ENCODE measurements around the gene ULK2.

ULK2 gene

DNA sequence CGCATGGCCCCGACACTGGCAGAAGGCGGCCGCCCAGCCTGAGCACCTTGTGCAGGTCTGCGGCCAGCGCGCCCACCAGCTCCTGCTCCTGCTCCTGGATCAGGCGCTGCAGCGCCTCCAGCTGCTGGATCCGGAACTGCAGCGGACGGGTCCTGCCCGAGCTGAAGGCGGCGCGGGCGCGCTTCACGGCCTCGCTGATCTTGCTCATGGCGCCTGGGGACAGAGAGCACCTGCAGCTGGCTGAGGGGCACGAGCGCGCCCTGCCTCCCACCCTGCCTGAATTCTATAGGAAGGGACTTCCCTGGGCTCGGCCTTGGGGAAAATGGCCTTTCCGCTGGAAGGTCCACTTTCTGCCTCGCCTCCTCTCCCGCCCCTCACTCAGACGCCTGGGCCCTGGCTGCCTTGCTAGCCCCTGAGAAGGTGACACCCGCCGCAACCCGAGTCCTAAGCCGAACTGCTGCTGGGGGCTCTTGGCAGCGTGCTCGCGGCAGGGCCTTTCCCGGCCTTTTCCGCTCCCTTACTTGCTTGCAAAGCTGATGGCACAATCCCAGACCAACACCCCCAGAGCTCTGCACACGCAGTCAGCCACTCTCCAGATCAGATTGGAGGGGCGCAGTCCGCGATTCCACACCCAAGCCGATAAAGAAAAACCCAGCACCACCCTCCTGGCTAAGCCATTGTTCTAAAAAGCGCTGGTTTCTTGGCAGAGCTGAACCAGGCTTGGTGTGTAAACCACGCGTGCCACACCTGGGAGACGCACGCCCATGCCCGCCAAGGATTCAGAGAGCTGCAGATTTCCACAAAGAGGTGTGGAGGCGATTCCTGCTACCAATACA, 122.6 kb downstream of the ULK2 start:
- DNase-seq, result peak; percentile 76 to 84

DNA sequence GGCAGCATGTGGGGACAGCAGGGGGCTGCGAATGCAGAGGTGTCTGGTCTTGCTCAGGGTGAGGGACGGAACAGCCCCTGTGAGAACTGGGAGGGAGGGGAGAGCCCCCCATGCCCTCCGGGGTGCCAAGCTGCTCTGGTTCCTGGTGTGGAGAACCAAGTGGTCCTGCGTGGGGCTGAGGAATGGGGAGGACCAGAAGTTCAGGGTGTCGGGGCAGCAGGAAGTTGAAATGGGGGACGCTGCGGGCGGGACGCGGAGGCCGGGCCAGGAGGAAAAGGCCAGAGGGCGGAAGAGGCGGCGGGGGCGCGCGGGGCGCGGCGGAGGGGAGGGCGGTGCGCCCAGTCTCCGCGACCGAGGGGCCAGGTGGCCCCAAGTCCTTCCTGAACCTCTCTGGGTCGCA, 123.2 kb downstream of the ULK2 start:
- peak in 1 of 2 experiments; percentile 12 for DNase-seq

DNA sequence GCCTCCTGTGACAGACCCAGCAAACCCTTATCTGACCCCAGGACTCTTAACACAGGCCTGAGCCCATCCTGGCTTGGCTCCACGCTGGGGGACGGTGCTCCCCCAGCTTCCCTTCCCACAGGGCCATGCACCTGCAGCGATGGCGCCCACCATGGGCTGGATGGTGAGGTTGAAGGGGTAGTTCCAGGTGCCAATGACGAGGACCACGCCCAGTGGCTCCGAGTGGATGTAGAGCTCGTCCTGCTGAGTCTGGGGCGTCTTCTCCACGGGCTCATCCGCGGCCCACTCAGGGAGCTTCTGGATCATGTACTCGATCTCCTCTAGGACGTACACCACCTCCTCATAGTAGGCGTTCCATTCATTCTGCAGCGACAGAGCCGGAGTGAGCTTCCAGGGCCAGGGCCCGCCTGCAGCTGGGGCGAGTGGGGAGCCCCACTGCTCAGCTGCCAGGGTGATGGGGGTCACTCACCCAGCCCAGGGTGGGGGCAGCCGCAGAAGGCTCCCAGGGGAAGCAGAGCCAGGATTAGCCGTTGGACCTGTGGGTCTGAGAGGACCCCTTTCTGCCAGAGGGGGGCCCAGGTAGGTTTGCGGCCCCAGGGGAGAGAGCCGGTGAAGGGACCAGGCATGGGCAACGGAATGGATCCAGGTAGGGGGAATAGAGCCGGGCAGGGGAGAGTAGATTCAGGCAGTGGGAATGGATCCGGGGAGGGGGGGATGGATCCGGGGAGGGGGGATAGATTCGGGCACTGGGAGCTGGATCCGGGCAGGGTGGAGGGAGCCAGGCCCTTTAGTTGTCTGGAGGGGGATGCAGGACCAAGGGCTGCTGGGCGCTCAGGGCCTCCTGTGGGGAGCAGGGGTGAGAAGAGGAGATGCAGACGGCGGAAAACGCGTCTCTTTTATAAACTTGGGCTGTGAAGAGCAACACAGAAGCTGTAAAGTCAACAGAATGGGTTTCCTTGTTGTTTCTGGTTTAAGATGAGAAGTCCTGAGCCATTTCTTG, 124.3 kb downstream of the ULK2 start:
- DNase-seq, result no peak

DNA sequence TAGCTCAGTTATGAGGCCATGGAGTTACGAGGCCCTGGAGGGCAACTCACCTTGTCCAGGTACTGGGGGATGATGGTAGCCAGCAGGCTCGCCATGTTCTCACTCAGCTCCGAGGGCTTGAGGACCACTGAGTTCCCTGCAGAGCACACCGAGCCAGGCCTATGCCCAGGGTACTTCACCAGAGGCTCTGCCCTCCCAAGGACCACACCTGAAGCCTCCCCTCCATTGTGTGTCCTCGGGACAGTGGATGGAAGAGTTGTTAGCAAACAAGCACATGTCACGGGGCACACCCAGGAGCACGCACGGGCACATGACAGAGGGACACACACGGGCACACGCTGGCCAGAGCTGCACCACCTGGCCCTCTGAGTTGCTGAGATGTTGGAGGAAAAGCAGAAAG, 125.2 kb downstream of the ULK2 start:
- DNase-seq, result no peak

DNA sequence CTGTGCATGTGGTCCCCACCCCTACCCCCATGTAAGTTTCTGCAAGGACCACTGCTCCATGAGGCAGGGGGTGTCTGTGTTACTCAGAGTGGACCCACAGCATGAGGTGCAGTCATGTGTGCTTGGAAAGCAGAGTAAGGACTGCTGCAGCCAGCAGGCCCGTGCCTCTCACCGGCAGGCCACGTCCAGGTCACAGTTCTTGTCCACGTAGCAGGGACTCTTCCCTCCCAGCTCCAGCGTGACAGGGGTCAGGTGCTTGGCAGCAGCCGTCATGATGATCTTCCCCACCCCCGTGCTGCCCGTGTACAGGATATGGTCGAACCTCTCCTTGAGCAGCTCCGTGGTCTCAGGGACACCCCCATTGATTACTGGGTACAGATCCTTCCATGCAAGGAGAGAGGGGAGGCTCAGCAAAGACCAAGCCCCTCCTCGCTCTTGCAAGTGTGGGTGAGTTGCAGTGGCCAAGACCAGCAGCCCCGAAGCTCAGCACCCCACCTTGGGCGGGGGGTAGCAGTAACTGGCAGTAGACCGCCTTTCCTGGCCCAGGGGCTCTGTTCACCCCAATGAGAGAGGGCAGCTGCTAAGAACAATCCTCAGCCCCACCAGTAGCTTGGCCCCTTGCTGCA, 125.8 kb downstream of the ULK2 start:
- no peak for DNase-seq

DNA sequence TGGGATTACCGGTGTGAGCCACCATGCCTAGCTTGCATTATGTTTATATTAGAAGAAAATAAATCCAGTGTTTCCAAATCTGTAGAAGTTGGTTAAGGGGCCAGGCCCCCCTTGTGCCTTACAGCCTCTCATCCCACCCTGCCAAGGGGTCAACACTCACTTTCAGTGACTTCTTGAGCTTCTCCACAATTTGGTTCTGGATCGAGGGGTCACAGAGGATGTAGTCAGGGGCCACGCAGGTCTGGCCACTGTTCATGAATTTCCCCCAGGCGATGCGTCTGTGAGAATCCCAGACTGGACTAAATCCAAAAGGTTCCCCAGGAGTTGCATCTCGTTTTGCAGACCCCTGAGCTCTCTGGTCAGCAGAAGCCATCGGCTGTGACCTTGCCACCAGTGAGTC, 126.8 kb downstream of the ULK2 start:
- DNase-seq, result no peak

DNA sequence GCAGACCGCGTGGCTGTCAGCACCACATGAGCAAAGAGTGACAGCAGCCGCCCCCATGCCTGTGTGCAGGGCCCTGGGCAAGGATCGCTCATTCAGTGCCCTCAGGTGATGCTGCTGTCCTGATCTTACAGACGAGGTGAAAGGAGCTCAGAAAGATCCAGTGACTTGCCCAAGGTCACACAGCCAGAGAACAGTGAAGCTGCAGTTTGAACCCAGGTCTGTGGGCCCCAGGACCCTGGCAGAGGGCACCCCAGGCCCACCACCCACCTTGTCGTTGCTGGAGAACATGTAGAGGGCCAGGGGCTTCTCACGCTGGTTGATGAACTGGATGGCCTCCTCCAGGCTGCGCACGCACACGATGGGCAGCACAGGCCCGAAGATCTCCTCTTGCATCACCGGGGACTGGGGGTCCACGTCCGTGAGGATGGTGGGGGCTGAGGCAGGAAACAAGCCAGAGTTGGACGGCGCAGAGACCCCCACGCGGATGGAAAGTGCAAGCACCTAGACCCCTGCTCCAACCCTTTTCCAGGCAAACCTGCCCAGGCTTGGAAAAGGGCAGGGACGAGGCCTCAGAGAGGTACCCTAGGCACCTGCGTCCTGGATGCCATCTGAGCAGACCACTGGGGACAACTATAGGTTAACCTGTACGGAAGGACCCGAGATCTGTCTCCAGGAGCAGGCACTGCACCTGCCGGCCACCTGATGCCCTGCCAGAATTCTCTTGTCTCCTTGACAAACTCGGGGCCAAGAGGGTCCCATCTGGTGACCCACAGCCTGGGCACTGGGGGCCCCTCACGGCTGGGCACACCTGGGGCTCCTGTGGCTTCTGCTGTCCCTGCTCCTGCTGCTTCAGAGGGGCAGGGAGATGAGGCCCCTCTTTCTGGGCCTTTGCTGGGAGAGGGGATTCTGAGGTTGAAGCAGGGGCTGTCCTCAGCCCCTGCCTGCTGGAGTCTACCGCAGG, 128.2 kb downstream of the ULK2 start:
- DNase-seq, result no peak

DNA sequence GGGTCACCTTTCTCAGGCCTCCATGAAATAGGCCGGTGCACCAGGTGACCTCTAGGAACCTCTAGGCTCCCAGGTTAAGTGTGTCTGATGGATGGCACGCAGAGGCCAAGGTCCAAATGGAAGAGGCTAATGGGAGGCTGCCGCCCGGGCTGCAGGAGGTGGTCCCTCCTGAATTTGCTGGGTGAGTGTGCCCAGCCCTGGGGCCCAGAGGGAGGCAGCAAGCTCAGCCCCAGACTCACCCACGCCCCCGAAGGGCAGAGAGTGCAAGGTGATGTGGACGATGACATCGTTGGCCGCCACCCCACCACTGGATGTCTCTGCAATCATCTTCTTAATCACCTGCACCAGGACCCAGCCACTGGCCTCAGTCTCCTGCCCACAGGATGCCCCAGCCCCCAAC, 129.0 kb downstream of the ULK2 start:
- DNase-seq, result no peak

DNA sequence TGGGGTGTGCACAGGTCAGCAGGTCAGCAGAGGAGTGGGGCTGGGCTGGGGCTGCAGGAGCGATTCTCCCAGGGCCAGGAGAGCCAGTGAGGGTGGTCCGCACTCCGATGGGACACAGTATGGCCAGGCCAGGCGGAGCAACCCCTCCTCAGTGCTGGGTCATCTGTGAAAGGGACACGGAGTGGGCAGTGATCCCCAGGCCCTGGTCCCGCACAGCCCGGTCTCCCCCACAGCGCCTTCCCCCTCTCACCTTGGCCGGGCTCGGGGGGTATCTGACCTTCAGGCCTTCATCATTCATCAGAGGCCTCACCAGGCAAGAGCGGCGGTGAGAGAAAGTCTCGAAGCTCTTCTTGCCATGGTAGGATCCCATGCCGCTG, 129.7 kb downstream of the ULK2 start:
- no peak for DNase-seq

DNA sequence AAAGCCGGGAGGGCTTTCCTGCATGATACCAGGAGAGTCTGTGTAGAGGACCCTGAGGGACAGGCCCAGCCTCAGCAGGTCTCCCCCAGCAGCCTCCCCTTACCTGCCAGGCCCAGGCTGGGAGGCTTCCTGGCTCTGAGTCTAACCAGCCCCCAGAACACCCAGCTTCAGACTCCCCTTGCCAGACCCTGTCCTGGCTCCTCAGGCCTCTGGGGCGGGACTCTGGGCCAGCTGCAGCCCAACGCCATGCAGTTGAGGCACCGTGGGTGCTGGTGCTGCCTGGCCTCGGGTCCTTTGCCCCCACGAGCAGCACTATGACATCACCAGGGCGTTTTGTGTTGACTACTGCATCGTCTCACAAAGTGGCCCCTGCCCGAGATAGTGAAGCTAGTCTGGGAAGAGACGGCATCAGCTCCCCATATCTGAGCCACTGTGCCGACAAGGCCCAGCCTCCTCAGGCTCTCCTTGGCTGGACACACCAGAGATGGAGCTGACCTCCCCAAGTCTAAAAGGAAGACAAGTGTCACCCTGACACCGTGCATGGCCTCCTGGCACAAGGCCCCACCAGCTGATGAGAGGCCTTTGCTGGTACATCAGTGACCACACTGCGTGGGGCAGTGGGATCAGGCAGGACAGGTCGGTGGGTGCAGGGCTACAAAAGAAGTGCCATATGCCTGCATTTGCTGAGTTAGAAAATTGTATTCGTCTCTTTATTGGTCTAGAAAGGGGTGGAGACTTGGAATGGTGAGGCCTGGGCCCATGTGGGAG, 130.2 kb downstream of the ULK2 start:
- no peak for DNase-seq

DNA sequence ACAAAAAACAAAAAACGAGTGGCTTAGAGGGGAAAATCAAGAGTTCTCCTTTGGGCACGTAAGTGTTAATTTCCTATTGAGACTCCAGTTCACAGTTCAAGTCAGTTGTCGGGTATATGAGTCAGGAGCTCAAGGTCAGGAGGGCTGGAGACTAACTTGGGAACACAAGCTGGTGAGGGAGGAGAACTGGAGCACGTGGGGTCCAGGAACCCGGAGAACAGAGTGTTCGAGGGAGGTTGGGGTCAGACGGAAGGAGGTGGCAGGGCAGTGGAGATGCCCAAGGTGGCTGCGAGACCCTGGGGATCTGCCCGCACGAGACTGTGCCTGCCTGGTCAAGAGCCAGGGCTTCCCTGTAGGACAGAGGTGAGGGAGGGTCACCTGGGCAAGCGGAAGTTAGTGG, 131.7 kb downstream of the ULK2 start:
- DNase-seq, result no peak

DNA sequence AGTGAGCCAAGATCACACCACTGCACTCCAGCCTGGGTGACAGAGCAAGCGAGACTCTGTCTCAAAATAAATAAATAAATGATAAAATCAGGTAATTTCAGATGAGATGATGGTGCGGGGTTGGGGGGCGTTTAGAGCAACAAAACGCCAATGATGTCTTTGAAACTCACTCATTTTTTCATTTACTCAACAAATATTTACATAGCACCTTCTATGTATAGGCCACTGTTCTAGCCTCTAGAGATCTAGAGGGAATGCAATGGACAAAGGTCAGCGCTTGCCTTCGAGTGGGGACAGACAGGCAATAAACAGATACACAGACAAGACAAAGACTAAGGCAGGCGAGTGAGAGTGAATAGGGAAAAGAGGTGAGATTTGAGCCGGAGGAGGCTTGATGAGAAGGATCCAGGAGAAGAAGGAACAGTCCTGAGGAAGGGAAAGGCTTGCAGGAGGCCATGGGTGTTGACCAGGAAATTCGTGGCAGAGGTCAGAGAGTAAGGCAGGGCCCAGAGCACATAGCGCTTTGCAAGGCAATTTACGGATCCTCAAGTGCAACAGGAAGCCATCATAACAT, 133.7 kb downstream of the ULK2 start:
- DNase-seq, result no peak

DNA sequence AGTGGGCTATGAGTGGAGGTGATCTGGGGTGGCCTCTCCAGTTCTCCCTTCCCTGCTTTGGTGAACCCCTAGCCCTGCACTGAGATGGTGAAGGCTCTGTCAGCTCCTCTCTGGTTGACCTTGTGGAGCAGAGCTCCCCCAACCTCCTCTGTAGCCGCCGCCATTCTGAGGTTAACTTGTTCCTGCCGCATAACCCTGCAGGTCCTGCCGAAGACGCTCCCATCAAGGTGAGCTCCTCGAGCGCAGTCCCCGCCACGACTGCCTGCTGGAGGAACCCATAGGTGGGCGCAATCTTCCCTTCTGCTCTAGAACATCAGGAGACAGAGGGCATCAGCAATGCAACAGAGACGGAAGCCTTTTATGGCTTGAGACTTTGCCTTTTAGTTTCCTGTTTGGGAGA, 136.1 kb downstream of the ULK2 start:
- DNase-seq, result no peak

DNA sequence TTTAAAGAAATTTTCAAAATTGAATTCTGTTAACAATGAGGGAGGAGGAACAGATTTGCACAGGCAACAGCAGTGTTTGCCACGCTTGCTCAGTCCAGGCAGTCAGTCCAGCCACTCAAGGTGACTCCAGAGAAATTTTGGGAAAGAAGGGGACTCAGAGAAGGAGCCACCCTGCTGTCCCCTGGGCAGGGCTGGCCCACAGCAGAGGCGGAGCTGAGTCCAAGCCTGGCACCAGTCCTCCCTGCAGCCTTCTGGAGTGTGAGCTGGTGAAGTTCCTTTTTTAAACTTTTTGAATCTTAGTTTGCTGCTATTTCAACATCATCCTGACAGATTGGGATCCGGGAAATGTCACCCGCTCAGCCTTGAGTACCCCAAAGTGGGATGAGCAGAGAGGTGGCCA, 136.9 kb downstream of the ULK2 start:
- DNase-seq, result no peak

DNA sequence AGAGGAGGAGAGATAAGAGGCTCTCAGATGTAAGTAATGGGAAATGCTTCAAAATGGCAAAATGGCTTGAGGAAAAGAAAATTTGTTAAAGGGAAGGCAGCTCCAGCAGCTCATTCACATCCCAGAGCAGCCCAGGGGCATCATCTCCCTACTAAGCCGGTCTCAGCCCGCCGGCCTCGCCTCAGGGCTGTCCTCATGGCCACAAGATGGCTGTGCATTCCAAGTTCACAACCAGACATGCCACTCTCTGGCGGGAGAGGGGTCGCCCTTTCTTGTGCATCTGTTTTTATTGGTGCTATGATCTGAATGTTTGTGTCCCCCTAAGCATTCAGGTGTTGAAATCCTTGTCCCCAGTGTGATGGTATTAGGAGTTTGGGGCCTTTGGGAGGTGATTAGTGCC, 137.8 kb downstream of the ULK2 start:
- no peak for DNase-seq

DNA sequence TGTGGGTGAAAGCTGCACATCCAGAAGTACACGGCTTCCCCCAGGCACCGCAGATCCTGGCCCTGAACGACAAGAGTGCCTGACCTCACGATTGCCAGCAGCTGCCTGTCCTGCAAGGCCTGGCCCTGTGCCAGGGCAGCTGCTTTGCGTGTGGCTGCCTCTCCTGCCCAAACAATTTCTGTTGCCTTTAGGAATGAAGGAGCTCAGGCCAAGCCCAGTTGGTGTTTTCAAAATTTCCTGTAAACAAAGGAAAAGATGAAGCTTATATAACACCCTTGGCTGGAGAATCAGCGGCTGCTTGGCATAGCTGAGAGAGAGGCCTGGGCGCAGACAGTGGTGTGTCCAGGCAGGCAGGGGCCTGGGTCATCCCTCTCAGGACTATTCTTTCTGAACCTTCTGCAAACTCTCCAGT, 139.6 kb downstream of the ULK2 start:
- no peak for DNase-seq

DNA sequence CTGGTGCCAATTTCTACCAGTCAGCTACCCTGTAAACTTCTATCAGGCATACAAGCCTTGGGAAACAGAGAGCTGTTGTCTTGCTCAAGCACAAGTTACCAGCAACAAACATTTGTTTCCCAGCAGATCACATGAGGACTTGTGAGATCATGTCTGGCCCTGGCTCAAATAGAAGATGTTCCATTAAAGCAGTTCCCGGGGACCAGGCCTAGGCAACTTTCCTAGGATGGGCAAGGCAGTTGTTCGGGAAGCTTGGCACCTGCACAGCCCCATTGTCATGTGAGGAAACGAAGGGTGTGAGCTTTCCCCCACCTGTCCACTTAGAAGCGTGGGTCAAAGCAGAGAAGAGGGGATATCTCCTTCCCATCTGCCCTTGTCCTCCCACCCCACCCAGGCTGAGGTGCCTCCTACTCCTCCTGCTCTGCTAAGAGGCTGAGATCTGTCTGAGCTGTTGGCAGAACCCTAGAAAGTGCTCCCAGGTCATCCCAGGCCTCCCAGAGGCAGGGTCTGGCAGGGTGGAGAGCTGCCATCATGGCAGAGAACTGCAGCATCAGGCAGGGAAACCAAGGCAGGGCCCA, 140.1 kb downstream of the ULK2 start:
- no peak for DNase-seq

DNA sequence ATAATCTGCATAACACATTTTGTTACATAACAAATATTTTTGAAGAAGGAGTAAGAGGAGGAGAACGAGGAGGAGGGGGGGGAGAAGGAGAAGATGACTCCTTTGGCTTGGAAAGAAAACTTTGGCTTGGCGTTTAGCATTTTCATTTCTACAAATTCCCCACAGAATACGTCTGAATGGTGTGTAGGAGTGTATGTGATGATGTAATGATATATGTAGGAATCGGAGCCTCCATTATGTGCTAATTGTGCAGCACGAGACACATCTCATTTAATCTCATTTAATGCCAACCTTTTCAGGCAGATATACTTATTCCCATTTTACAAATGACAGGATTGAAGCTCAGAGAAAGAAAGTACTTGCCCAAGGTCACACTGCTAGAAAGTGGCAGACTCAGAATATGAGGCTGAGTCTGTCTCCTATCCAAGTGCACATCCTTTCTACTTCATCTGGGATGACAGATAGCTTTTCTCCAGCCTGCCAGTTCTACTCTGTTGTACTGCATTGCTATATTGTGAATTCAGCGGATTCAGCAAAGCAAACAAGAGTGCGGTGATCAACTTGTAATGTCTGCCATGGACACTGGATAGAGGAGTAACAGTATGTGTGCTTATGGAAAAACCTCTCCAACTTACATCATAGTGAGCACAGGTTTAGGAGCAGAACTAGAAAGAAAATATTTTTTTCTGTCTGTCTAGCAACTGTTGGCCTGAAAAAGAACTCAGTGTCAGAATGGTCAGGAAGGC, 140.9 kb downstream of the ULK2 start:
- DNase-seq, result no peak

DNA sequence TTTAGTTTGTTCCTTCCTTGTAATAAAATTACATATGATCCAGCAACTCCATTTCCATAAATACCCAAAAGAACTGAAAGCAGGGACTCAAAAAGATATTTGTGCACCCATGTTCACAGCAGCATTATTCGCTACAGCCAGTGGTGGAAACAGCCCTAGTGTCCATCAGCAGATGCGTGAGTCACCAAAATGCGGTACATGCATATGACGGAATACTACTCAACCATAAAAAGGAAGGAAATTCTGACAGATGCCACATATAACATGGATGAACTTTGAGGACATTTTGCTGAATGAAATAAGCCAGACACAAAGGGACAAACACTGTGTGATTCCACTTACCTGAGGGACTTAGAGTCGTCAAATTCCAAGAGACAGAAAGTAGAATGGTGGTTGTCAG, 142.2 kb downstream of the ULK2 start:
- no peak for DNase-seq

Data from stimulated activated CD4-positive, alpha-beta T cell treated with anti-CD3 and anti-CD28 coated beads, Interleukin-4, amount 100 ng/mL, for 4 hours (primary cell).